ENCODE results near the gene ANKRD33B.
A peak's percentile ranks its signal among the peaks of the same experiment; 100 is the strongest.
"Not testable (repeated sequence)": the region's sequence is repeated elsewhere in the genome, so short reads cannot be mapped to it uniquely, and the experiment has no call there.

The ANKRD33B gene

DNA sequence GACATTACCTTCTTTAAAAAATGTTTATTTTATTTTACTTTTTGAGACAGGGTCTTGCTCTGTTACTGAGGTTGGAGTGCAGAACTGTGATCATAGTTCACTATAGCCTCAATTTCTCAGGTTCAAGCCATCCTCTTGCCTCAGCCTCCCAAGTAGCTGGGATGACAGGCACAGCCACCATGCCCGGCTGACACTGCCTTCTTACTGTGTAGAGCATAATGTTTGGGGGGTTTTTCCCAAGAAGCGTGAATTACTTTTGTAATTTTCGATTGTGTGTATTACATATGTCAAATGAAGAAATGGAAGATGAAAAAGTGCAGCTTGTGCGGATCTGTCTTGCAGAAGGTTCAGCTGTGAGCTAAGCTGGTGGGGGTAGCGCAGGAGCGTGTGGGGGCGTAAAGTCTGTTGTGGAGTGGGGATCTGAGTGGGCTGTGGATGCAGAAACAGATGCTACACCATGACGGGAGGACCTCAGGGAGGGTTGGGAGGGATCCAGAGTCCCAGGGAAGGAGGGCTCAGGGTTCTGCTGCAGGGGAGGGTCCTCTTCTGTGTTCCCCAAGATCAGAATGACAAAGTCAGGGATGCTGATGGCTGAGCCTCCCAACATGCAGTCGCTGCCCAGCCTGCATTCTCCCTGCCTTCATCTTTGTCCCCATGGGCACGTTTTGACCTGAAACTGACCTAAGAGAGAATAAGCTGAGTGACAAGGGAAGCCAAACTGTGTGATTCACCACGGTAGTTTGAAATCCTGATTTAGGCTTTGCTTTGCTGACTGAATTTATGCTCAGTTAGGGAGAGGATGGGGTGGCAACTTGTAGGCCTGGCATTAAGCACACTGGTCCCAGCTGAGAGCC lies 6.8 kb upstream of the ANKRD33B start:
- no peak for DNase-seq (ENCODE audit: low read depth in 2 of 2, low spot score in 1 of 2)

DNA sequence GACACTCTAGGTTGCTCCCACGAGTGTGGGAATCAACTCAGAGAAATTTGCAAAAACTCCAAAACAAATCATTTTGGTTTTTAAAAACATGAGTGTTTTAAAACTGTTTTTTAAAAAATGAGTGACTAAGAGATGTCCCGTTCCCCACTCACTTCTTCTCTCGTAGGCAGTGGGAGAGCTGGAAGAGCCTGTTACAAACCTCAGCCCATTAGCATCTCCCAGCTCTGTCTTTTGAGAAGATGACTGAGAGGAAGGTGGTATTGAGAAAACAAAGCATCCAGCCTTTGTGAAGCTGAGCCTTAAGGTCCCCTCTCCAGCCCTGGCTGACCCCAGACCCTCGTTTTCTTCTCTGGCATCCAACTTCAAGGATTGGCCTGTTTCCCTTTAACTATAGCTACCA lies 4.7 kb upstream of the ANKRD33B start:
- no peak for DNase-seq (ENCODE audit: low read depth in 2 of 2, low spot score in 1 of 2)

- no peak for DNase-seq (ENCODE audit: low read depth in 2 of 2, low spot score in 1 of 2)
Observed at GRCh38 chr5:10559871-10560270, 4.0 kb upstream of the ANKRD33B start.

- DNase-seq (ENCODE audit: low read depth in 2 of 2, low spot score in 1 of 2), result no peak
Observed at GRCh38 chr5:10562201-10563109, 1.4 kb upstream of the ANKRD33B start.

DNA sequence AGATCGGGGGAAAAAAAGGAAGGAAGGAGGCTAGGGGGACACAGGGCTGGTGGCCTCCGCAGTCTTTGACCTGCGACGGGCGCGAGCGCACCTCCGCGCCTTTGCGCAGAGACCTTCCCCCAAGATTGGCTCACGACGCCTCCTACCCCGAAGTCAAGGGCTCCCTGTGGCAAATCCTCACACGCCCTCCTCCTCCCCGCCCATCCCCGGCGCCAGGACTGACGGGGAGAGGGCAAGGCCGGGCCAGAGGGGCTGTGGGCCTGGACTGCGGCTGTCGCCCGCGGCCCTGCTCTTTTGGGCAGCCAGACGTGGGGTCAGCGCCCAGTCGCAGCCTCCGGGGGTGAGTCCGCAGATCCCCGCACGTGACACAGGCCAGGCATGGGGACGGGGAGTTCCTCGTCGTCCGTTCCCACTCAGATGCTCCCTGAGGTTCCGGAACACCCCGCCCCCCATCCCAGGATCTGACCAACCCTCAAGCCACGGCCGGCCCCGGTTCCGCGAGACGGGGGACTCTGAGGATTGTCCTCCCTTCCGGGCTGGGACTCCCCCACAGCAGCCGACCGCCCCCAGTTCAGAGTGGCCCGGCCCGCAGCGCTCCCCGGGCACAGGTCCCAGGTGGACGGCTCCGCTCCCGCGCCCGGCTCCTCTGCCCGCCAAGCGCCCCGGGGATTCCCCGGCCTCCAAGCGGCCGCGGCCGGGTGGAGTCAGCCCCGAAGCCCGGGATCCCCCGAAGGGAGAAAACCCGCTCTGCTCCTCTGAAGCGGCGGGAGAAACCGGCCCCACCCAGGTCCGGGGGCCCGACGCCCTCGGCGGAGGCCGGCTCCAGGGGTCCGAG lies 543 bp upstream of the ANKRD33B start:
- DNase-seq (ENCODE audit: low read depth in 2 of 2, low spot score in 1 of 2), result peak in 1 of 2 donors; percentile 8

DNA sequence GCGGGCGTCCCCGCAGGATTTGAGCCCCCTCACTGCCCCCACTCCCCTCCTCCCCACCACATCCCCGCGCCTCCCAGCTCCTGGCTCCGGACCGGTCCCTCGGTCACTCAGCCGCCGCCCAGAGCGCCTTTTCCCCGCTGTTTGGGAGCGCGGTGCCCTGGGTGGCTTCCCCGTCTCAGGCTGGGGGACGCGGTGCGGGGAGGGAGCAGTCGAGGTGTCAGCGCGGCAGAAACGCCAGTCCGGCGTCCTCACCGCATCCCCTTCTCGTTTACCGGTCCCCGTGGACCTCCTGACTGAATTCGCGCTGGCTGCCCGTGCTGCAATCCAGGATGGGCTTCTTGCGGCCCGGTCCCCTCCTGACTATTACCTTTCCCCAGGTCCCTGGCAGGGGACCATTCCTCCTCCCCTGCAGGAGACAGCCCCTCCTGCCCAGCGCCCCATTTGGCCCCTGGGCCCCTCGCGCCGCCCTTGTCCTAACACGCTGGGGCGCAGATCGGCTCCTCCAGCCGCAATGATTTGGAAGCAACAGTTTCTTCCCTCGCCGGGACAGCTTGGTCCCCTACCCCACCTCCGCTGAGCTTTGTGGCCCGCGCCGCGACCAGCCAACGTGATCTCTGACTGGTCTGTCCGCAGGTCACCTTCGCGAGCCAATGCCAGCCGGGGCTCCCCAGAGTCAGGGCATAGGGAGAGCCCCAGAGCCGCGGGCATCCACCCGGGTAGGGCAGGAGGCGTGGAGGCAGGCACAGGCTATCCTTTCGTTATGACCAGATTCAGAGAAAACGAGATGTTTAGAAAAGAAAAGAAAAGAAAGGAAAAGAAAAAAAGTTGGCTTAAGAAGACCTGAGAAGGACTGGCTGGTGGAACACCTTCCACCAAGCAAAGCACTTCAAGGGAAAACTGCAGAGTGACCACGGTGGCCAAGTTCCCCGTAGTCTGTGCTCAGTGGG lies 1.2 kb downstream of the ANKRD33B start:
- DNase-seq (ENCODE audit: low read depth in 2 of 2, low spot score in 1 of 2), result no peak

DNA sequence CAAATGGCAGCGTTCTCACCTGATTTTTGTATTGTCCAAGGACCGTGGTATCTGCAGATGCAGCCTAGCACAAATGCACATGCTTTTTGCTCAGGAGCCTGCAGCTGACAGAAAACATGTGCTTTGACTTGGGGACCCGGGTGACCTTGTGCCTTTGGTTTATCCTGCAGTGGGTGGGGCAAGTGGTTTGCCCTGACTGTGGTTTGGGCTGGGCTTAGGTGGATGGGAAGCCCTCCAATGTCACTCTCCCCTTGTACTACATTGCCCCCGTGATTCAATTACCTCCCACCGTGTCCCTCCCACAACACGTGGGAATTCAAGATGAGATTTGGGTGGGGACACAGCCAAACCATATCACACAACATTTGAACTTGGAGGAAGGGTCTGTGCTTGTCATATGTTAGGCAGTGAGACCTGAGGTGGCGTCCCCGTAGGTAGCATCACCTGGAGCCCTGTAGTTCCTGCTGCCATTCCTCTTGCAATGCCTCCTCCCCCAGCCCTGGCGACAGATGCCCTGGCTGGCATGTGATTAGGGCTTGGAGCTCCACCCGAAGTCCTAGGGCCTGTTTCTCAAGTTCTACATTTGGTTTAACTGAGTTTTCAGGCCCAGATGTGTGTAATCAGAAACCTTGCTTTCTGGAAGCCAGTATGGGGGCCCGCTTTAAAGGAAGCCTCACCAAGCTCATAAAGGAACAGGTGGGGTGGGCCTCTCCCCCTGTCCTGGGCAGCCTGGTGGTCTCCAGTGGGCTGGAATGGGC lies 2.1 kb downstream of the ANKRD33B start:
- no peak for DNase-seq (ENCODE audit: low read depth in 2 of 2, low spot score in 1 of 2)

- no peak for DNase-seq (ENCODE audit: low read depth in 2 of 2, low spot score in 1 of 2)
Observed at GRCh38 chr5:10566543-10567068, 2.7 kb downstream of the ANKRD33B start.

DNA sequence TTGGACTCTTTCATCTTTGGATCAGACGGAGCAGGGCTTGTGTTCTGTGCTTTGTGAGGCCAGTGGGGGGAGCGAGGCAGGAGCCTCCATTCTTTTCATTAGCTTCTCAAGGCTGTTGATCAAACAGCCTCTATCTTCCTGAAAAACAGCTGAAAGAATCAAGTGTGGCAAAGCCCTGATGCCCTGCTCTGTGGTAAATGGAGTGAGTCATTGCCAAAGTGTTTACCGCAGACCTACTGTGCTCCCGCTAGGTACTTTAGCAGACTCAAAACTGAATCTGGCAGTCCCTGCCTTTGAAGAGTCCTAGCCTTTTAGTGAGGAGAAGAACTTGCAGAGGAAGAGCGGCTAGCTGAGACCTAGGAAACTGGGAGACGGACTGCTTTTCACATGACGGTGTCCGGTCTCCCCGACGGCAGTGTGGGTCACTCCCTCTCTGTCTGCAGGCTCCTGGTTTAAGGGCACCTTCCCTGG lies 3.3 kb downstream of the ANKRD33B start:
- DNase-seq (ENCODE audit: low read depth in 2 of 2, low spot score in 1 of 2), result no peak

DNA sequence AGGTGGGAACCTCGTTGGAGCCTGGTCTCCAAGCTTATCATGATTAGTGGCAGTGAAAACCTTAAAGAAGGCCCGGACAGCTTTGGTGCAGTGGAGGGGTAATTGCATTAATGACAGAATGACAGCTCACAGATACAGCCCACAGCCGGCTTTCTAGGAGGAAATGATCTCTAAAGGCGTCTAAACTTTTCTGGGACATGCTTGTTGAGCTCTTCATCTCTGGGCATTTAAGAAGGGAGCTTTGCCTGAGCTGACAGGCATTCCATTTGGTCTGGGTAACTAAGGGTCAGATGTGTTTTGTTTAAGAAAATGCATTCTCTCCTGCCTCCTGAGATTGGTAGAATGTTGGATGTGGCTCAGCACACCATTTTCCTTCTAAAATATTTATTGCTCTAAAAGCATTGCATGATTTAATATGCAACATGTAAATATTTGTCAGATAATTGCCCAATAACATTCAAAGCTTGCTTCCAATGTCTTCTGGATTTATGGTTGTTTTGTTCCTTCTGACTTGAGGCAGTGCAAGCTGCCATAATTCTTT lies 4.0 kb downstream of the ANKRD33B start:
- DNase-seq (ENCODE audit: low read depth in 2 of 2, low spot score in 1 of 2), result no peak

DNA sequence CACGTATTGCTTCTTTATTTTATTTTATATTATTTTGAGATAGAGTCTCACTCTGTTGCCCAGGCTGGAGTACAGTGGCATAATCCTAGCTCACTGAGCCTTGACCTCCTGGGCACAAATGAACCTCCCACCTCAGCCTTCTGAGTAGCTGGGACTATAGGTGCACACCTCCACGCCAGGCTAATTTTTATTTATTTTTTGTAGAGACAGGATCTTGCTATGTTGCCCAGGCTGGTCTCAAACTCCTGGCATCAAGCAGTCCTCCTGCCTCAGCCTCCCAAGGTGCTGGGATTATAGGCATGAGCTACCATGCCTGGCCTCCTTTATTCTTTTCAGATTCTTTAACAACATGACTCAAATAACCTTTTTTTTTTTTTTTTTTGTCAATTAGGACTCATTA lies 6.7 kb downstream of the ANKRD33B start:
- DNase-seq (ENCODE audit: low read depth in 2 of 2, low spot score in 1 of 2), result not testable (repeated sequence)

DNA sequence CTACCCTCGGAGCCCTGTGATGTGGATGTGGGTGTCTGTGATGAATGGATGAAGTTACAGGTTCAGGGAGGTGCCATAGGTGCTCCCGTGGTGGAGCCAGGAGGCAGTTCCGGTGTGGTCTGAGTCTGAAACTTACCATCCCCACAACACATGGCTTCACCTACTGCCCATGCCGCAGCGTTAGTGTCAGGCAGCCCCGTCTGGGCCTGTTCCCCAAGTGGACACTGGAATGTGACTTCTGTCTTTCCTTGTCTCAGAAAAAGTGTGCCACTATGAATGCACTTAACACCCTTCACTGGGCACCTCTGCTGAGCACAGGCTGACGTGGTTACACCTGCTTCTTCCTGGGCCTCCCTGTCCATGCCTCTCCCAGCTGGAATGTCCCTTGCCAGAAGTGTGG lies 8.6 kb downstream of the ANKRD33B start:
- DNase-seq (ENCODE audit: low read depth in 2 of 2, low spot score in 1 of 2), result no peak

GRCh38 chr5:10573487-10574145 lies 9.7 kb downstream of the ANKRD33B start:
- DNase-seq (ENCODE audit: low read depth in 2 of 2, low spot score in 1 of 2), result no peak

DNA sequence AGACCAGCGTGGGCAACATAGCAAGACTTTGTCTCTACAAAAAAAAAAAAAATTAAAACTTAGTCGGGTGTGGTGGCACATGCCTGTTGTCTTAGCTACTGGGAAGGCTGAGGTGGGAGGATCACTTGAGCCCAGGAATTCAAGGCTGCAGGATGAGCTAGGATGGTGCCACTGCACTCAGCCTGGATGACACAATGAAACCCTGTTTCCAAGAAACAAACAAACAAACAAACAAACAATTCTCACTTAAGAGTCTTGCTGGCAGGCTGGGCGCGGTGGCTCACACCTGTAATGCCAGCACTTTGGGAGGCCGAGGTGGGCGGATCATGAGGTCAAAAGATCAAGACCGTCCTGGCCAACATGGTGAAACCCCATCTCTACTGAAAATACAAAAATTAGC lies 11.0 kb downstream of the ANKRD33B start:
- not testable (repeated sequence) for DNase-seq (ENCODE audit: low read depth in 2 of 2, low spot score in 1 of 2)

- no peak for DNase-seq (ENCODE audit: low read depth in 2 of 2, low spot score in 1 of 2)
Observed at GRCh38 chr5:10576121-10576789, 12.4 kb downstream of the ANKRD33B start.

- no peak for DNase-seq (ENCODE audit: low read depth in 2 of 2, low spot score in 1 of 2)
Observed at GRCh38 chr5:10576790-10577189, 12.9 kb downstream of the ANKRD33B start.

All from stimulated activated CD8-positive, alpha-beta memory T cell treated with anti-CD3 and anti-CD28 coated beads, Interleukin-4, amount 100 ng/mL, for 1 hour (primary cell).